Fibroblast of lung (primary cell): ENCODE results near the gene B4GAT1.

ENCODE experiments used
- EZH2 ChIP-seq: IDR thresholded peaks from 2 replicates; pipeline ENCODE4 v1.5.1; 2012; ENCODE audit warnings: low read length, control low read depth, mild to moderate bottlenecking; ENCODE audit errors: missing control alignments
- TF ChIP-seq, protein P1 (sequence below), 2 donors: IDR thresholded peaks in 1 of 2; conservative IDR thresholded peaks in 1 of 2; 1 replicate in 1 of 2; 2 replicates in 1 of 2; pipeline ENCODE4 v1.5.1; 2011 to 2012; ENCODE audit warnings: low read length in 2 of 2, control low read depth in 1 of 2, inconsistent platforms in 1 of 2, low read depth in 1 of 2, mild to moderate bottlenecking in 1 of 2

DNA sequence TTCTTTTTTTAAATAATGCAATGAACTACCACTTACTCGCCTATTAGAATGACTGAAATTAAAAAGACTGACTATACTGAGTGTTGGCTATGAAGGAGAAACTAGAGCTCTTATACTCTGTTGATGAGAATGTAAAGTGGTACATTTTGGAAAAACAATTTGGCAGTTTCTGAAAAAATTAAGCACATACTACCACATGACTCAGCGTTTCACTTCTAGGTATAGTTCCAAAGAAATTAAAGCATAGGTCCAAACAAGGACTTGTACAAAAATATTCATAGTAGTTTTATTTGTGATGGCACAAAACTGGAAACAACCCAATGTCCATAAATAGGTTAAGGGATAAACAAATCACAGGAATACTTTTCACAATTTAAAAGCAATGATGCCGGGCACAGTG, 46.5 kb upstream of the B4GAT1 start:
- TF ChIP-seq EZH2, result no peak
- TF ChIP-seq, protein P1, sequence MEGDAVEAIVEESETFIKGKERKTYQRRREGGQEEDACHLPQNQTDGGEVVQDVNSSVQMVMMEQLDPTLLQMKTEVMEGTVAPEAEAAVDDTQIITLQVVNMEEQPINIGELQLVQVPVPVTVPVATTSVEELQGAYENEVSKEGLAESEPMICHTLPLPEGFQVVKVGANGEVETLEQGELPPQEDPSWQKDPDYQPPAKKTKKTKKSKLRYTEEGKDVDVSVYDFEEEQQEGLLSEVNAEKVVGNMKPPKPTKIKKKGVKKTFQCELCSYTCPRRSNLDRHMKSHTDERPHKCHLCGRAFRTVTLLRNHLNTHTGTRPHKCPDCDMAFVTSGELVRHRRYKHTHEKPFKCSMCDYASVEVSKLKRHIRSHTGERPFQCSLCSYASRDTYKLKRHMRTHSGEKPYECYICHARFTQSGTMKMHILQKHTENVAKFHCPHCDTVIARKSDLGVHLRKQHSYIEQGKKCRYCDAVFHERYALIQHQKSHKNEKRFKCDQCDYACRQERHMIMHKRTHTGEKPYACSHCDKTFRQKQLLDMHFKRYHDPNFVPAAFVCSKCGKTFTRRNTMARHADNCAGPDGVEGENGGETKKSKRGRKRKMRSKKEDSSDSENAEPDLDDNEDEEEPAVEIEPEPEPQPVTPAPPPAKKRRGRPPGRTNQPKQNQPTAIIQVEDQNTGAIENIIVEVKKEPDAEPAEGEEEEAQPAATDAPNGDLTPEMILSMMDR (conservative IDR thresholded peaks at IDR 0.05 in 1 of 2, IDR thresholded peaks at IDR 0.05 in 1 of 2; ENCODE audit: low read depth in 1 of 2, low read length in 2 of 2), result no peak
